Colonic mucosa (tissue), 4 donors: Measurements from ENCODE around the gene CDC25C. TPM values are rescaled to one million over a fixed set of nuclear protein-coding genes. Genes with fewer than 3 reads are reported as not detected.
"Not testable (repeated sequence)": the region's sequence is repeated elsewhere in the genome, so short reads cannot be mapped to it uniquely, and the experiment has no call there.

Source experiments
- DNase-seq: peaks from one replicate; pipeline ENCODE4 v3.0.0-alpha.2; 2020
- H3K27ac ChIP-seq: fragments of 200-600 bp; one replicate; pipeline ENCODE4 v1.8.0; 2021
- H3K27me3 ChIP-seq: fragments of 200-600 bp; one replicate; pipeline ENCODE4 v1.8.0; 2021
- H3K36me3 ChIP-seq: fragments of 200-600 bp; one replicate; pipeline ENCODE4 v1.8.0; 2021
- H3K4me1 ChIP-seq: fragments of 200-600 bp; one replicate; pipeline ENCODE4 v1.8.0; 2021; ENCODE audit warnings: mild to moderate bottlenecking
- H3K4me3 ChIP-seq: fragments of 200-600 bp; one replicate; pipeline ENCODE4 v1.8.0; 2021
- H3K9ac ChIP-seq, 2 donors: one replicate each; pipeline ENCODE4 v1.7.0; 2013; ENCODE audit warnings: control low read depth in 2 of 2, low read depth in 2 of 2, low read length in 2 of 2
- H3K9me3 ChIP-seq: fragments of 200-600 bp; one replicate; pipeline ENCODE4 v1.8.0; 2021
- CTCF ChIP-seq: fragments of 200-600 bp; IDR thresholded peaks from one replicate; pipeline ENCODE4 v1.8.0; 2022; ENCODE audit warnings: antibody characterized with exemption, mild to moderate bottlenecking
- intact Hi-C: fragments of 100-400 bp; cut with DNase I; formaldehyde crosslinking; loops from one replicate; pipeline ENCODE4 v1.14.1; 2022
- total RNA-seq, 2 donors: library from RNA; stranded (reverse); fragmentation: NEBNext Ultra II Directional in 1 of 2; extraction: Animal tissue kit (Norgen Biotek cat#: 25700) in 1 of 2; gene quantifications; one replicate each; pipeline ENCODE4 v1.2.1, GENCODE V29; 2021
- donor health status: healthy.
- donor health status: DM: no; HTN: no; CAD: no.
- donor health status: DM: no; HTN: no; CAD: no.

The CDC25C gene
- total RNA-seq, 2 donors from 2014 or later, result 4.3 to 10.2 TPM

- peak overlapping the region; percentile 45 for H3K4me3 ChIP-seq
Observed at GRCh38 chr5:138330813-138331448, 673 bp downstream of the CDC25C start.

GRCh38 chr5:138318211-138318610 is 13.4 kb downstream of the CDC25C start:
- H3K36me3 ChIP-seq, H3K4me3 ChIP-seq, H3K9ac ChIP-seq, DNase-seq, H3K9me3 ChIP-seq, H3K27ac ChIP-seq, H3K27me3 ChIP-seq, intact Hi-C loops, H3K4me1 ChIP-seq: not testable (repeated sequence)

More at GRCh38 chr5:138330813-138331448, 673 bp downstream of the CDC25C start:
- Histone ChIP-seq H3K4me1 (no peaks in the 10 kb centered on the region), H3K36me3 (no peaks in the 10 kb centered on the region), H3K27me3 (no peaks in the 10 kb centered on the region), H3K9me3 (no peaks in the 10 kb centered on the region), H3K9ac (peak overlapping the region in 1 of 2 donors; percentile 68), H3K27ac (no peak overlapping the region)
- DNase-seq, result no peak
- intact Hi-C loops, result no loop called here
- no peak for TF ChIP-seq CTCF

GRCh38 chr5:138316355-138316754 is 15.2 kb downstream of the CDC25C start:
- no peak for DNase-seq
- H3K9me3 ChIP-seq, result no peaks in the 10 kb centered on the region
- no peaks in the 10 kb centered on the region for H3K36me3 ChIP-seq
- intact Hi-C loops, result no loop called here
- no peak overlapping the region for H3K27ac ChIP-seq
- no peaks in the 10 kb centered on the region for H3K27me3 ChIP-seq
- no peaks in the 10 kb centered on the region for H3K4me1 ChIP-seq
- TF ChIP-seq CTCF, result no peak
- H3K9ac ChIP-seq, result no peak overlapping the region
- H3K4me3 ChIP-seq, result no peak overlapping the region

- intact Hi-C loops, result no loop called here
- DNase-seq, result no peak
Observed at GRCh38 chr5:138315751-138316278, 15.8 kb downstream of the CDC25C start.

DNA sequence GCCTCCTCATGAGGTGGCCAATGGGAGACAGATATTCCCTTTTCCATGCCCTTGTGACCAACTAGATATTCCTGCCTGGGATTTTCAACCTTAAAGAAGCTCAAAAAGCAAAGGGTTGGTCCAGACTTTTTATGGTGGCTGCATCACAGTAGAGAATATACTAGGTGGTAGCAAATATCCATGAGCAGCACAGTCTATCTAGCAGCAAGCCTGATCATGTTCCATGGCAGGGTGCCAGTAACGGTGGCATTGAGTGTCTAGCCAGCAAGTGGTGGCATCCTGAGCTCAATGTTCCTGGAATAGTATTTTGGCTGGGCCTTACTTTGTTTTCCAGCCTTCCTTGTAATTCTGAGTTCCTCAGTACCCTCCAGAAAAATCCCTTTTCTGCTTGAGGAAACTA is 25.8 kb downstream of the CDC25C start:
- Histone ChIP-seq H3K36me3 (no peaks in the 10 kb centered on the region), H3K4me3 (no peak overlapping the region), H3K9me3 (no peaks in the 10 kb centered on the region), H3K9ac (no peak overlapping the region), H3K4me1 (no peaks in the 10 kb centered on the region), H3K27me3 (no peaks in the 10 kb centered on the region), H3K27ac (no peak overlapping the region)
- TF ChIP-seq CTCF, result no peak
- intact Hi-C loops, result no loop called here
- no peak for DNase-seq

More at GRCh38 chr5:138315751-138316278, 15.8 kb downstream of the CDC25C start:
- no peak overlapping the region for H3K27ac ChIP-seq
- H3K9ac ChIP-seq, result no peak overlapping the region
- no peaks in the 10 kb centered on the region for H3K36me3 ChIP-seq
- H3K9me3 ChIP-seq, result no peaks in the 10 kb centered on the region
- H3K4me3 ChIP-seq, result no peak overlapping the region
- no peak for TF ChIP-seq CTCF
- no peaks in the 10 kb centered on the region for H3K27me3 ChIP-seq
- H3K4me1 ChIP-seq, result no peaks in the 10 kb centered on the region

DNA sequence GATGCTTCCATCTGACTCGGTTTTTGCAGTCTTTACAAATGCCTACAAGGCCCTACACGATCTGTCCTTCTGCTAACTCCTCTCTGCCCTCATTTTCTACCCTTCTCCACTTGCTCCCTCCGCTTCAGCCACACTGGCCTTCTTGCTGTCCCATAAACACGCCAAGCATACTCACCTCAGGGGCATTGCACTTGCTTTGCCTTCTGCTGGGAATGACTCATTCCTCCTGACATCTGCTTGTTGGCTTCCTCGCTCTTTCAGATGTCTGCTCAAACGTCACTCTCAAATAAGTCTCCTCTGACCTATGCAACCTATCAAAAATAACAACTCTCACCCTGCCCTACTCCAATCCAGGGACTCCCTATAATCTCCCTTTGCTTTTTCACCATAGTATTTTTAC is 28.2 kb downstream of the CDC25C start:
- intact Hi-C loops, result no loop called here
- no peaks in the 10 kb centered on the region for H3K27me3 ChIP-seq
- no peaks in the 10 kb centered on the region for H3K36me3 ChIP-seq
- no peak overlapping the region for H3K27ac ChIP-seq
- no peak for DNase-seq
- H3K4me1 ChIP-seq, result no peaks in the 10 kb centered on the region
- no peak overlapping the region for H3K4me3 ChIP-seq
- no peaks in the 10 kb centered on the region for H3K9me3 ChIP-seq
- TF ChIP-seq CTCF, result no peak
- H3K9ac ChIP-seq, result no peak overlapping the region
